ENCODE results near the gene CTNND1.
A peak's percentile ranks its signal among the peaks of the same experiment; 100 is the strongest.
"Not testable (repeated sequence)": the region's sequence is repeated elsewhere in the genome, so short reads cannot be mapped to it uniquely, and the experiment has no call there.

Gene CTNND1

DNA sequence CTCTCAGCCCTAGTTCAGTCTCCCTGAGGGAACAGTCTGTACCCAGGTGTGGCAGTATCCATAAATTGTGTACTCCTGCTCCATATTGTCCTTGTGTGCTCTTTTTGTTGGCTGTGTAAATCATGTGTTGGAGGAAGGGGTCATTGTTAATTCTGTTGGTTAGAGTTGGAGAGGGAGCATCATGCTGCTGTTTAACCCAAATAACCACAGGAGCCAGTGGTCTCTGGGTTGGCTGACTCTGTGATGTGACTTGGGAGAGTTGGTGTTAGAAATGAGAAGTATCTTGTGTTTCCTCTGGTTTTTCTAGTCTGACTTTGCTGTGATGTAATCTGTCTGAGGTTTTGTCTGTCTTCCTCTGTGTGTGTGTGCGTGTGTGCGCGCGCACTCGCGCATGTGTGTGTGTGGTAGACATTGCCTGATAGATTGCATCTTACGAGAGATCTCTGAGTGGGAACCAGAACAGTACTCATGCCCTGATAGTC is 30.5 kb downstream of the CTNND1 start:
- peak in 23 of 51 donors; percentile 4 to 48 (median 15) for DNase-seq

GRCh38 chr11:57792870-57793269 is 31.3 kb downstream of the CTNND1 start:
- no peak for DNase-seq

DNA sequence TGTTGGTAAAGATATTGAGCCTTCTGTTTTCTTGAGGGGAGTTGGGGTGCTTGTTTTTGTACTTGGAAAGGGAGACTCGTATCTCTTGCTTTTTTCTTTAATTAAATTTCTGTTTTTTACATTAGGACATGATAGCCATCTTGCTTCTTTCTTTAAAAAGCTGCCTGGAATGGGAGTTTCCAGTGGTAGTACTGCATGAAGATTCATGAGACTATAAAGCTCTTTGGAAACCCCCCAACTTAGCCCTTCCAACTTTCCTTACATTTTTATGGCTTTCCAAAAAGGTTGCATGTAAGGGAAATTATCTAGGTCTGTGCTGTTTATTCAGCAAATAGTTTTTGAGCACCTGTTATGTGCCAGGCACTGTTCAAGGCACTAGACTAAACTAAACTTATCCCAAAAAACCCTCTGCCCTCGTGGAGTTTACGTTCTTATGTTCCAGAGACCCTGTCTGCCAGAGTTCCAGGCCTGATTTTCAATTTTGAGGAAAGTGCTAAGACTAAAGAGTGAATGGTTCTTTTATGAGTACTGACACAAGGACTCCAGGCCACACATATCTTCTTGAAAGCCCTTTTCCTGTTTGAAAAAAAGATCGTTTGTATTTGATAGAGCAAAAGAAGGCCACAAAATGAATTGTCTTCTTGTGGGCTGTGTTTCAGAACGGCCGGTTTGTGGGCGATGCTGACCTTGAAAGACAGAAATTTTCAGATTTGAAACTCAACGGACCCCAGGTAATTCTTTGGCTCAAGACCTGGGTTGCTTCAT is 31.9 kb downstream of the CTNND1 start:
- DNase-seq, result no peak

- DNase-seq, result no peak
These were observed 37.4 kb downstream of the CTNND1 start for GRCh38 chr11:57798905-57799559.

- DNase-seq, result peak in 5 of 51 donors; percentile 8 to 76 (median 22)
These were observed 39.0 kb downstream of the CTNND1 start for GRCh38 chr11:57800444-57801182.

DNA sequence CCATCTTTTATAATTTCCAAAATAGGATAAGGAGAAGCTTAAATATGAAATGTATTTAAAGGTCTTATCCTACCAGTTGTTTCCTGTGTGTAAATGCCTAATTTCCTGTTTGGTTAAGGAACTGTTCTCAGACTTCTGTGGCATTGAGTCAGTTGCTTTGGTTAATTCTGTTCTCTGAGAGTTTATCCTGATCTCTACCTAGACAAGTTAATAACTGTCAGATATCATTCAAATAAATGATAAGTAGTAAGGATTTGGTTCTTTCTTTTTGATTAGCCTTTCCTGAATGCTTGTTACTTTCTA is 39.5 kb downstream of the CTNND1 start:
- DNase-seq, result no peak

GRCh38 chr11:57802411-57802810 is 40.8 kb downstream of the CTNND1 start:
- DNase-seq, result no peak

- DNase-seq, result no peak
These were observed 42.9 kb downstream of the CTNND1 start for GRCh38 chr11:57804466-57804865.

- DNase-seq, result no peak
These were observed 44.2 kb downstream of the CTNND1 start for GRCh38 chr11:57805780-57806179.

DNA sequence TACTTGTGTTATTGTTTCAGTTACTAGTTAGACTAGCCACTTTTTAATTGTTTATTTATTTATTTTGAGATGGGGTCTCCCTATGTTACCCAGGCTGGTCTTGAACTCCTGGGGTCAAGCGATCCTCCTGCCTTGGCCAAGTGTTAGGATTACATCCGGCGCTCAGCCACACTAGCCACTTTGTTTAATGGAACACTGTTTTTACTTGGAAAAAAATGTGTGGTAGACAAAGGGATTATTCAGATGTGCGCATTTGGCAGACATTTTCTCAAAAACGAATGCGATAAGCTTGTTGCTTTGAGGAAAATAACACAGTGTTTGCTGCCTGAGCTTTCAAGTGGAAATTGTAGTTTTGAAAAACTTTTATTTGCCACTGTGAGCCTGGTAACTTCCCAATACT is 51.0 kb downstream of the CTNND1 start:
- DNase-seq, result peak in 17 of 51 donors; percentile 5 to 48 (median 22)

DNA sequence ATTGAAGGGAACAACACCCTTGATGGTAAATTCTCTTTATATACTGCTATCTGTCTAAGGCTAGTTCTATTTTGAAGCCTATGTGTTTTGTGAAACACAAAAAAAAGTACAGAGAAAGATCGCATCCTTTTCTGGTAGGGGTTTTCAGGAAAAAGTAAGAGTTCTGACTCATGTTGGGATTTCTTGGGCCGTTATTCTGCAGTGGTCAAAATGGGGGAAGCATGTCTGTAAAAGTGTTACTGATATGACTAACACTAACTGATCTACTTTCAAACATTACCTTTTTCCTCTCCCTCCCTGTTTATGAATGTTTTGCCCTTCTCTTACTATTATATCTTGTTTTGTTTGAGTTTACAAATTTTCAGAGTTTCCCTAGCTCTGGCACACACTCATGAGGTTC is 53.9 kb downstream of the CTNND1 start:
- no peak for DNase-seq

GRCh38 chr11:57815877-57816276 is 54.3 kb downstream of the CTNND1 start:
- no peak for DNase-seq

DNA sequence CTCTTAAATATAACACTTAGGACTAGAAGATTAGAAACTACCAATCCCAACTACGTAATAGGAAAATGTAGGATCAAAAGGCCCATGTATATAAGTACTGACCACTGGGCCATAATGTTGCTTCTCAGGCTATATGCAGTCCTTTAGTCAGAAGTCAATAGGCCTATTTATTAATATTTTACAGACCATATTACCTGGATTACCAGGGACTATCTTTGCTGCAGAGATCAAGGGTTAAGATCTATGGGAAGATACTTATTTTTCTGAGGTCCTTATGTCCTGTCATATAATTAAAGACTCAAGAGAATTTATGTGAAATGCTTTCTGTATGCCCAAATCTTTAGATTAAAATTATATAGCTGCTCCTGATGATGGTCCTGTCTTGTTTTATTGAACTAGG is 57.2 kb downstream of the CTNND1 start:
- DNase-seq, result no peak

DNA sequence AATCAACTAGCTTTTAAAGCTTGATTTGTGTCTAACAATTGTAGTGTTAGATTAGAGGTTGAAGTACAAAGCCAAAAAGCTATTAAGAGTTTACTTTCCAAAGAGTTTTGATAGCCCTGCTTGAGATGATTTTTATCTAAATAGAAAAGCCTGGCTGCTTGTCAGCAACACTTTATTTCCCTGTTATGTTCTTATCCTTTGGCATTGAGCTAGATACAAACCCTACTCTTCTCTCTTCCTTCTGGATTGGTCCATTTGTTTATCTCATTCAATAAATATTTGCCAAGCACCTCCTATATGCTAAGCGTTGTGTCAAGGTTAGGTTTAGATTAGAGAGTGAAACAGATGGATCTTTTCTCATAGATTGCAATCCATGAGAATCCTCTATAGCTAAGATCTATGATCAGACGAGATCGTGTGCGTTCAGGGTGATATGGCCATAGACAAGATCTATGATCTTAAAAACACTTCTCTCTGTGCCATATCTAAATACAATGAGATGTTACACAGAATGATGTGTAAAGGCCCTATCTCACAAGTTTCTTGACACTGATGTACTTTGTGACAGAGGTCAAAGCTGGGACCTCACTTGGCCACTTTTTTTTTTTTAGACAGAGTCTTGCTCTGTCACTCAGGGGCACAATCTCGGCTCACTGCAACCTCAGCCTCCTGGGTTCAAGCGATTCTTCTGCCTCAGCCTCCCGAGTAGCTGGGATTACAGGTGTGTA is 57.8 kb downstream of the CTNND1 start:
- DNase-seq, result no peak

GRCh38 chr11:57823859-57824258 is 62.3 kb downstream of the CTNND1 start:
- no peak for DNase-seq

DNA sequence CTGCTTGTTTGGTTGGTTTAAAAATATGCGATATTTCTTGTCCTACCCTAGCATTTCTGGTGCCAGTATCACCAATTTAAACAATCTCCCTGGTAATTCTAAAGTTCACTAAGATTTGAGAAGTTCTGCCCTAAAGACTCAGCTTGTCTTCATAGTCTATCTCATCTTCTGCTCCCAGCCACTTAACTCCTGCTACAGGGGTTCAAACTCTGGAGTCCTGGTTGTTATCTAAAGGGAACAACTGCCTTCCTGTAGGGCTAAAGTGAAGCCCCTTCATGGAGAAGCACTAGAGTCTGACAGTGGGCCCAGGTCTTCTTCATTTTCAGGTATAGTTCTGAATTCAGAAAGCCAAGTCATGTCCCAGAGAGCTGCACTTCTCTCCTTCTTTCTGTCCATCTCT is 73.2 kb downstream of the CTNND1 start:
- DNase-seq, result no peak

DNA sequence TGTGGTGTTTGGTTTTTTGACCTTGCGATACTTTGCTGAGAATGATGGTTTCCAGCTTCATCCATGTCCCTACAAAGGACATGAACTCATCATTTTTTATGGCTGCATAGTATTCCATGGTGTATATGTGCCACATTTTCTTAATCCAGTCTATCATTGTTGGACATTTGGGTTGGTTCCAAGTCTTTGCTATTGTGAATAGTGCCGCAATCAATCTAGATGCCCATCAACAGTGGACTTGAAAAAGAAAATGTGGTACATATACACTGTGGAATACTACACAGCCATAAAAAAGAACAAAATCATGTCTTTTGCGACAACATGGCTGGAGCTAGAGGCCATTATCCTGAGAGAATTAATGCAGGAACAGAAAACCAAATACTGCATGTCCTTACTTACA is 77.0 kb downstream of the CTNND1 start:
- not testable (repeated sequence) for DNase-seq

GRCh38 chr11:57842873-57843272 is 81.3 kb downstream of the CTNND1 start:
- no peak for DNase-seq

GRCh38 chr11:57867966-57868365 is 106.4 kb downstream of the CTNND1 start:
- DNase-seq, result no peak

DNA sequence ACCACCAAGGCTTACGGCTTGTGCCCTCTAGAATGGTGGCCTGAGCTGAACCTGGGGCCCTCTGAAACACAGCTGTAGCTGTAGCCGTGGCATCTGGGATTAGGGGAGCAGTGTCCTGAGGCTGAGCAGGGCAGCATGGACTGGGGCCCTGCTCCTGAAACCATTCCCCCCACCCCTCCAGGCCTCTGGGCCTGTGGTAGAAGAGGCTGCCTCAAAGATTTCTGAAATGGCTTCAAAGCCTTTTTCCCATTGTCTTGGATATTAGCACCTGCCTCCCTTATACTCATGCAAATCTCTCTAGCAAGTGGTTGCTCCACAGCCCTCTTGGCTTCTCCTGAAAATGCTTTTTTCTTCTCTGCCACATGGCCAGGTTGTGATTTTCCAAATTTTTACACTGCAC is 106.9 kb downstream of the CTNND1 start:
- no peak for DNase-seq
